Left colon (tissue), 2 donors: ENCODE data around the gene MCM9. TPM values are rescaled to one million over a fixed set of nuclear protein-coding genes. Genes with fewer than 3 reads are reported as not detected.

Source experiments
- total RNA-seq, 2 donors: library from RNA; stranded (reverse); fragmentation: NEBNext Ultra II Directional; extraction: Animal tissue kit (Norgen Biotek cat#: 25700); gene quantifications; one replicate each; pipeline ENCODE4 v1.2.1, GENCODE V29; 2021
- donor health status: DM: no; HTN: no; CAD: no.
- donor health status: DM: yes; HTN: yes; CAD: no.

MCM9 gene
- total RNA-seq, 2 donors from 2014 or later, result 16.2 to 19.0 TPM

Other genes with a start within 250 kb of the MCM9 start
- 10 to 100 TPM; 14.4 to 17.1 TPM for gene ASF1A, start 41.0 kb downstream of the MCM9 start, total RNA-seq
- gene FAM184A, start 143.5 kb upstream of the MCM9 start, total RNA-seq, result under 1 TPM; 0.85 to 0.95 TPM